NCI-H2227 (cell line): Measurements from ENCODE around the gene KIAA0586.
A peak's percentile ranks its signal among the peaks of the same experiment; 100 is the strongest.
"Not testable (repeated sequence)": the region's sequence is repeated elsewhere in the genome, so short reads cannot be mapped to it uniquely, and the experiment has no call there.

Experiments used
- DNase-seq: peaks from one replicate; lab custom pipeline; 2025; ENCODE audit not compliant: unreplicated experiment; lab: John Stamatoyannopoulos, UW

The KIAA0586 gene

GRCh38 chr14:58543253-58543652 is 115.7 kb downstream of the KIAA0586 start:
- no peak for DNase-seq

DNA sequence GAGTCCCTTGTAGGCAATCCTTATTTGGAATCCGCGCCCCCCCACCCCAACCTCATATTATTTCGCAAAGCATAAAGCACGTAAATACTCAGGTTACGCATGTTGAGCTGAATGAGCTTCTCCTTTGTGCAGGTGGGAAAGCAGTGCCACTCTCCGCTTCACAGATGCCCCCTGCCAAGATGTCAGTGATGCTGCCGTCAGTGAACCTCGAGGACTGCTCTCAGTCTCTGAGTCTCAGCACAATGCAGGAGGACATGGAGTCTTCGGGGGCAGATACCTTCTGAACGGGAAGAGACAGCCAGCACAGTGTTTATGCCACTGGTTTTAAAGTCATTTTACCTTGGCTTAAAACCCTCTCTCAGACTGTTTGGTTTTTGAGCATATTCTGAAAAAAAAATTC is 120.1 kb downstream of the KIAA0586 start:
- peak; percentile 62 for DNase-seq

DNA sequence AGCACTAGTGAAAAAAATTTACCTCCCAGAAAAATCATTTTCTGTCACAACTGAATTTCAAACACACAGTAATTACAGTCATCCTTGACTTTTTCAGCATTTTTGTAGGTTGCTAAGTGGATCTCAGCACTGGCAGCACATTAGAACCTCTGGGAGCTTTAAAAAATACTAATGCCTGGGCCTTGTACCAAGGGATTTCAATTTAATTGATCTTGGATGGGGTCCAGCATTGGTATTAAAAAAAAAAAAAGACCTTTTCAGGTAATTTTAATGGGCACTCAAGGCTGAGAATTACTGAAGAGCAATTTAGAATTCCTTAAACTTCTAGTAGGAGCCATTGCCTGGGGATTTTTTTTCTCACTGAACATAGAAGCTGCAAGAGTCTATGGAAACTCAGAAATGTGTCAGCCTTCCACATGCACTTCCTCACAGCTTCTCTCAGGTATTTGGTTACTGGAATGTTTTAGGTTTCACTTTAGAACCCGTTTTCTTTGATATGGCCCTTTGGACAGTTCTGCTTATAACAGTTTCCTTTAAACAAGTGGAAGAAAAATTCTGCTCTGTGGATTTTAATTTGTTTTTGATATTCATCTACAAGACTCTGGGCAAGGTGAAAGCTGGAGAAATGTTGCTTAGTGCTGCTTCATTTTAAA is 121.7 kb downstream of the KIAA0586 start:
- DNase-seq: peak; percentile 81

- no peak for DNase-seq
Observed at GRCh38 chr14:58553959-58554358, 126.4 kb downstream of the KIAA0586 start.

- no peak for DNase-seq
Observed at GRCh38 chr14:58555647-58556046, 128.1 kb downstream of the KIAA0586 start.

DNA sequence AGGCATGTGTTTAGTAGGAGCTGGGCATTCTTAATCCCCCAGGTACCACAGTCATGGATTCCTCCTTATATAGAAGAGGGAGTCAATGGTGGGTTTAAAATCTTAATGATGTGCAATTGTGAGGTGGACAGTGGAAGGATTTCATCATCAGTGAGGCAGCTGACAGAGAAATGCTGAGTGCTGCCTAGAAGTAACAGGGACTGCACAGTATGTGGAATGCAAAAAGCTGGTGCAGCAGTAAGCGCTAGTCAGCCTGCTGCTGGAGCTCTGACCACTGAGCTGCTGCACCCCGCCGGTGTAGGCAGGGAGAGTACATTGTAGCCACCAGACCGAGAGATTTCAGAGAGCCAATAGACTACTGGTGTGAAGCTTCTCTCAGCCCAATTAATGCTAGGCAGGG is 129.7 kb downstream of the KIAA0586 start:
- no peak for DNase-seq

- DNase-seq: no peak
Observed at GRCh38 chr14:58560208-58560607, 132.7 kb downstream of the KIAA0586 start.

- no peak for DNase-seq
Observed at GRCh38 chr14:58562141-58562540, 134.6 kb downstream of the KIAA0586 start.

DNA sequence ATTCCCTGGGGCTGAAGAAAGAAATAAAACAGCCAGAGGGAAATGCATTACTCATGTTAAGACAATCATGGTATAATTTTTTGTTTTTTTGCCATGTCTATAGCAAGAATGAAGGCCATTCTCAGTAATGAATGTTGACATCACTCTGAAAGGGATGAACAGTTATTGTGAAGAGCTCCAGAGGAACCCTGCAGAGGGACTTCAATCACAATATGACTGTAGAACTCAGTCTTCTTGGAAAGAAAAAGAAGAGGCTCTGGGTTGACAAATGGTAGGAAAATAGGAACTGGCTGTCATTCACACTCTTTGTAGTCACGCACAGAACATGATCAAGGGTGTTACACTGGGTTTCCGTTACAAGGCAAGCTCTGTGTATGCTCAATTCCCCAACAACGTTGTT is 136.5 kb downstream of the KIAA0586 start:
- DNase-seq: no peak

DNA sequence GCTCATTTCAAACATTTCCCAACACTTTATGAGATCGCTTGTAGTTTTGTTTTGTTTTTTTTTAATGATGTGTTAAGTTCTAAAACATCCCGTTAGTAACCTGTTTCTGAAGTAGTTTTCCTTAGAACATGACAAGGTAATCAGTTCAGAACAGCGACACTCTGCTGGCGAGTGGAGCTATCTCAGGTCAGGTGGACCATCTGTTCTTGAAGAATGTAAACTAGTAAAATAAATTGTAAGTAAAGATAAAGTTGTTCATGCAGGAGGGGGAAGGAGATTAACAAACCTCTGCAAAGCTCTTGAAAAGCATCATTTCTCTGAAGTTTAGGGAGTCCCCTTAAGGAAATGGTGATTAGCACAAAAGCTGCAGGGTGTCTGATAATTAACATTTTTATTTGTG is 138.3 kb downstream of the KIAA0586 start:
- no peak for DNase-seq

- DNase-seq: no peak
Observed at GRCh38 chr14:58566979-58567378, 139.5 kb downstream of the KIAA0586 start.

DNA sequence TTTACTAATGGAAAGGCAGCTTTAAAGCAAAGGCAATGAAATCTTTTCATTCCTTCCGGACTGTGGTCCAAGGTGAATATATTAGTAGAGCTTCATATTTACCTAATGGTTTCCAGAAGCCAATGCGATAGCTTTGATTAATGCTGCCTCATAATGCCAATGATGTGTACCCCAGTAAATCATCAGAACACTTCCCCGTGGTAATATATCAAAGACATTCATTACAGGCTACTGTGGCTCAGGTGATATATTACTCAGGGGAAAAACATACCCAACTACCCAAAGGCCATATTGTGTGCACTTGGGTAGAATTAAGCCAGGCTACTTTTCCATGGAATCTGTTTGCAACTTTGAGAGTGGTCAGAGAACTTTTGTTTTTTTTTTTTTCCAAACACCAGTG is 140.8 kb downstream of the KIAA0586 start:
- no peak for DNase-seq

DNA sequence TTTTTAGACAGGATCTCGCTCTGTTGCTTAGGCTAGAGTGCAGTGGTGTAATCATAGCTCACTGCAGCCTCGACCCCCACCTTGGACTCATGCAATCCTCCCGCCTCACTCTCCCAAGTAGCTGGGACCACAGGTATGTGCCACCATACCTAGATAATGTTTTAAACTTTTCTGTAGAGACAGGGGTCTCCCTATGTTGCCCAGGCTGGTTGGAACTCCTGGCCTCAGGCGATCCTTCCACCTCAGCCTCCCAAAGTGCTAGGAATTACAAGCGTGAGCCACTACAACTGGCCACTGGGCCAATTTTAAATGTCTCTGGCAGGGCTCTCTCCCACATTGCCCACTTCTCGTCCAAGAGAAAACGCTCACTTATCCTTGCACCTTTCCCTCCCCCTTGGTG is 143.7 kb downstream of the KIAA0586 start:
- DNase-seq: no peak

GRCh38 chr14:58571769-58572472 is 144.4 kb downstream of the KIAA0586 start:
- peak; percentile 45 for DNase-seq

DNA sequence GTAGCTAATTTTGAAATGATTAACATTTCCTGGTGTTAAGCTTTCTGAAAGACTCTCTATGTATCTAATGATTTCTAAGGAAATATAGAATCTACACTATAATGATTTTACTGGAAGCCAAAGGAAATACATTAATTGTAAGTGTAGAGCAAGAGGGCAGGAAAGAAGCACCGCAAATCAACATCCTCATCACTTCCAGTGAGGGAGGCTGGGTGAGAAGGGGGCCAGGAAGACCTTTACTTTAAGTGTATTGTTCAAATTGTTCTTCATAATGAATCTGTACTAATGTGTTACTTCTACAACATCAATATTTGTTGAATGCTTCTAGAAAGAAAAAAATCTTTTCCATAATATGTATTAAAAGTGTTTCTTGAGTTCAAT is 144.9 kb downstream of the KIAA0586 start:
- no peak for DNase-seq

- no peak for DNase-seq
Observed at GRCh38 chr14:58572863-58573262, 145.3 kb downstream of the KIAA0586 start.

- DNase-seq: no peak
Observed at GRCh38 chr14:58574623-58575022, 147.1 kb downstream of the KIAA0586 start.

GRCh38 chr14:58575956-58576355 is 148.4 kb downstream of the KIAA0586 start:
- no peak for DNase-seq

GRCh38 chr14:58580035-58580434 is 152.5 kb downstream of the KIAA0586 start:
- not testable (repeated sequence) for DNase-seq

DNA sequence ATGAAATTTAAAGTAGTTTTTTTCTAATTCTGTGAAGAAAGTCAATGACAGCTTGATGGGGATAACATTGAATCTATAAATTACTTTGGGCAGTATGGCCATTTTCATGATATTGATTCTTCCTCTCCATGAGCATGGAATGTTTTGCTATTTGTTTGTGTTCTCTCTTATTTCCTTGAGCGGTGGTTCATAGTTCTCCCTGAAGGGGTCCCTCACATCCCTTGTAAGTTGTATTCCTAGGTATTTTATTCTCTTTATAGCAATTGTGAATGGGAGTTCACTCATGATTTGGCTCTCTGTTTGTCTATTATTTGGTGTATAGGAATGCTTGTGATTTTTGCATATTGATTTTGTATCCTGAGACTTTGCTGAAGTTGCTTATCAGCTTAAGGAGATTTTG is 153.9 kb downstream of the KIAA0586 start:
- not testable (repeated sequence) for DNase-seq

DNA sequence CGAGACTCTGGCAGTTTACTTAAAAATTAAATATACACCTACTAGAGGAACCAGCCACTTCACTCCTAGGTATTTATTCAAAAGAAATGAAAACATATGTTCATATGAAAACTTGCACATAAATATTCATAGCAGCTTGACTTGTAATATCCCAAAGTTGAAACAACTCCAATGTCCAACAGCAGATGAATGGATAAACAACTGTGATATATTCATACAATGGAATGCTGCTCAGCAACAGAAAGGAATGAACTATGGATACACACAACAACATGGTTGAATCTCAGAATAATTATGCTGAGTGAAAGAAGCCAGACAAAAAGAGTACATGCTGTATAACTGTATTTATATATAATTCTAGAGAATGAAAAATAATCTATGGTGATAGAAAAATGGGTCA is 156.9 kb downstream of the KIAA0586 start:
- DNase-seq: no peak

DNA sequence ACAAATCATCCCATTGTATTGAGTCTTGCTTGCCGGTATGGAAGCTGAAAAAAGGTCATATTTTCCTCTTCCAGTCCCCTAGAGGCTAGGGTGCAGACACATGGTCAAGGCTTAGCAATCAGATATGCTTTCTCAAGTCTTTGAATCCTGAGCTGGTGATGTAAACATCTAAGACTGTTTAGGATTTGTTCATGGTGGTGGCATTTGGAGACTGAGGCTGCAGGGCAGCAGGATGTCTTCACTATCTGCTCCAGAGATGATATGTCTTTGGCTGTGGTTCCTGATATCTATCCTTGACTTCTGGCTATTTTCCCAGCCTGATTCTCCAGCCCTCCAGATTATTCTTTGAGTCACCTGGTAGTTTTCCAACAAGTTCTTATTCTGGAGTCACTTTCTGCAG is 159.8 kb downstream of the KIAA0586 start:
- DNase-seq: no peak

DNA sequence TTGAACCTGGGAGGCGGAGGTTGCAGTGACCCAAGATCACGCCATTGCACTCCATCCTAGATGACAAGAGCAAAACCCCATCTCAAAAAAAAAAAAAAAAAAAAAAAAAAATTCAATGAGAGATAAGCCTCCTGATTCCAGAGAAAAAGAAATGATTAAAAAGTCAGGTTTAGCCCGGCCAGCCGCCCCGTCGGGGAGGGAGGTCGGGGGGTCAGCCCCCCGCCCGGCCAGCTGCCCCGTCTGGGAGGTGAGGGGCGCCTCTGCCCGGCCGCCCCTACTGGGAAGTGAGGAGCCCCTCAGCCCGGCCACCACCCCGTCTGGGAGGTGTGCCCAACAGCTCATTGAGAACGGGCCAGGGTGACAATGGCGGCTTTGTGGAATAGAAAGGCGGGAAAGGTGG is 160.8 kb downstream of the KIAA0586 start:
- DNase-seq: not testable (repeated sequence)
